HPDE6-E6E7 (cell line): ENCODE results near the gene RNF144B.
"Not testable (repeated sequence)": the region's sequence is repeated elsewhere in the genome, so short reads cannot be mapped to it uniquely, and the experiment has no call there.

Experiments
- DNase-seq: peaks from one replicate; pipeline ENCODE4 v3.0.0; 2011; ENCODE audit warnings: missing footprints; ENCODE audit errors: extremely low spot score

RNF144B gene

DNA sequence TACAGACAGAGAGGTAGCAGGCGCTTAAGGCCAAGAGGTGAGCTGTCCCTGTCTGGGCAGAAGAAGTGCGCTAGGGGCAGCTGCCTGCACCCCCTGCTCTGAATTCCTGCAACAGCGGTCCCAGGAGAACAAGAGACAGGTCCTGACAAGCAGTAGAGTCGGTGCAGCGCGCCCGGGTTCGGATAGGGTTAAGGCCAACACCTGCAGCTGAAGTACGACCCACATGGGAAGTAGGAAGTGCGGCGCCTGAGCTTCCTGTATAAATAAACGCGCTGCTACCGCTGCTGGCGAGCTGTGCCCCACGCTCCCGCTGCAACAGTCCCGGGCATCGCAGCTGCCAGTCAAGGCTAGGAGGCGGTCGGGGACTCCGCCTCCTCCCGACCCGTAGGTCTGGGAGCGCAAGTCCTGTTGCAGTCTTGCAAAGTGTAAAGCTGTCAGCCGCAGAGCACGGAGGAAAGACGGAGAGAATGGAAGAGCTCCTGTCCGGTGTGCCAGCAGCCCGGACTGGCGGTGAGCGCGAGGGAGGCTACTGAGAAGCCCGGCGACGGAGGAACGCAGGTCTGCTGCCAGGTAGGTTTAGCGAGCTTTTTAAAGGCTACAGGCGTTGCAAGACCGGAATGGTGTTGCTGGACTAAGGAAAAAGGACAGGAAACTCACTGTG lies at the start of gene RNF144B:
Gene RNF144B, plus strand, starts transcription at position 290 of the 661 bp plus-strand sequence. CDS start 12,185 bp downstream, outside the sequence.
- peak; percentile 82 for DNase-seq

DNA sequence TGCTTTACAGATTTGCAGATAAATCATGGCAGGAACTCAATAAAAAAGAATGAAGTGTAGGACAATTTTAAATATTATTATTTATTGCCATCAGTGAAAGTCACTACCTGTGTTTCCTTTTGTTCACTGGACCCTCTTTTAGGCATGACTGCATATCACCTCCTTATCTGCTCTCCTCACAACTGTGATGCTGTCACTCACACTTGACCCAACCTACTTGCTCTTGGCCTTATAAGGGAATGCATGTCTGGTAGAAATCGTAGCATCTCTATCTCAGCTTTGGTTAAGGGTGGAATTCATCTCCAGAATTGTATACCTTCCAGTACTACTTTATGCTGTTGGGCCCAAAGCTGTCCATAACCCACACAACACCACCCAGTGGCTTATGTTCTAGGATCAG lies 47.6 kb upstream of the RNF144B start:
- no peak for DNase-seq

DNA sequence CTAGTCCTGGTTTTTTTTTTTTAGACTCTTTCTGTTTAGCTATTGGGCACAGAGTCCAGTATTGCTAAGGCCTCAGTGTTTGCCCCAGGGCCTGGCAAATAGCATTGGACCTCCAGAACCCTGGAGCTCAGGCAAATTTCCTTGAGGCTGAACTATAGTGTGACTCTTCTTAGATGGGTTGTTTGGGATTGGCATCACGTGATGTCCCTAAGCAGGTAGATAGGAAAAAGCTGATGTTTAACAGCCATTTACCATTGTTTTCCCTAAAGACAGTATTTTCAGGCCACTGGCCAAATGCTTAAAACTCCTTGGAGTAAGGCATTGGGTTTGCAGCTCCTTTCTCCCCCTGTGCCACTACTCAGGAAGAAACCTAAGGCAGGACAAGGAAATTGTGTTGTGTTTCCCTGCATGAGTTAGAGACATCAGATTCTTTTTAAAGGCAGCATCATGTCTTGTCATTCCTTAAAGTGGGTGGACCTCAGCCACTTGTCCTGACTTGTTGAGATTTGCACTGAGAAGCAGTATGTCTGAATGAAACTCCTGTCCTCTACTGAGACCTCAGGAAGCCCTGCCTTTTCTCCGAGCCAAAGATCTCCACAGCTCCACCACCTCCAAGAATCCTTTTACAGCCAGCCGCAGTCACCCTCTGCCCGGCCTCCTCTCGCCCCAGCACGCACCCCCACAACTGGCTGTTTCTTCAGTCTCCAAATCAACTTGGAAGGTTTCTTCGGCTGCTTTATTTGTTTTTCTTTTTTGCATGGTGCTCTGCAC lies 46.2 kb upstream of the RNF144B start:
- peak; percentile 75 for DNase-seq

DNA sequence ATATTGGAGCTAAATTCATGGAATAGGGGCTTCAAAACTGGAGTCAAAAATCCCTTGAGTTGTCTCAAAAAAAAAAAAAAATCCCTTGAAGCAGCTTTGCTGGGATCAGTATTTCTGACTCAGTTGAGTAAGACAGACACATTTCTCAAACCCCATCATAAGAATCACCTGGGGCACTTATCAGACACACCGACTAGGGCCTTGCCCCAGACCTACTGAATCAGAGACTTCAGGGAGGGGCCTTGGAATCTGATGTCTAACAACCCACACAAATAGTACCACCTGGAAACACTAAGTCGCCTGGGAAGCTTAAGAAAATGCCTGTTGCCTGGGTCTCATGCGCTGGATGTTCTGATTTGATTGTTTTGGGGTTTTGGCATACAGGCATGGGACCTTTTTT lies 44.9 kb upstream of the RNF144B start:
- peak; percentile 32 for DNase-seq

DNA sequence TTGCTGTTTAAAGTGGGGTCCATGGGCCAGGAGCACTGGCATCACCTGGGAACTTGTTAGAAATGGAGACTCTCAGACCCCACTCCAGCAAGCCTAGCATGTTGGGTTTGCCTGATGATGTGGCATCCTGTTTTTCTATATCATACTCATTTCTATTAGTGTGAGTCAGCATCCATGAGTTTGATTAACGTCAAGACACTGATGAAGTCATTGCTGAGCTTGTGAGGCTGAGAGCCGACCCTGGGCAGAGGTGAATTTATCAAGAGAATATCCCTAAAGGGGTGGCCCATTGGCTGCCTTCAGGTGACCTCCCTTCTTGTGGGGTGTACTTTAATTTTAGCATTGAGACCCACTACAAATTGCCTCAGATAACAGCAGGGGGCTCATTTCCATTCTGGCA lies 43.4 kb upstream of the RNF144B start:
- DNase-seq, result peak; percentile 50

DNA sequence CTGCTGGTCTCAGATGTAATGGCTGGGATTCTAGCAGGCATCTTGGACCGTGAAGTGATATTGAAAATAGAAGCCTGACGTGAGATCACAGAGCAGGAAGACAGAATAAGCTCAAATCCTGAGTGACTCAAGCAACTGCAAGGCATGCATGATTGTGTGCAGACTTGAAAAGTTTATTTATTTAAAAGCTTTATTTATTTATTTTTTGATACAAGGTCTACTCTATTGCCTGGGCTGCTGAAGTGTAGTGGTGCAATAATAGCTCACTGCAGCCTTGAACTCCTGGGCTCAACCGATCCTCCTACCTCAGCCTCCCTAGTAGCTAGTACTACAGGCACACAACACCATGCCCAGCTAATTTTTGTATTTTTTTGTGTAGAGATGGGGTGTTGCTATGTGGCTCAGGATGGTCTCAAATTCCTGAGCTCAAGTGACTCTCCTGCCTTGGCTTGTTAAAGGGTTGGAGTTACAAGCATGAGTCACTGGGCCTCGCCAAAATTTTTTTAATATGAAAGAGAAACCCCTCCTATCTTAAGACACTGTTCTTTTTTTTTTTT lies 40.1 kb upstream of the RNF144B start:
- no peak for DNase-seq

DNA sequence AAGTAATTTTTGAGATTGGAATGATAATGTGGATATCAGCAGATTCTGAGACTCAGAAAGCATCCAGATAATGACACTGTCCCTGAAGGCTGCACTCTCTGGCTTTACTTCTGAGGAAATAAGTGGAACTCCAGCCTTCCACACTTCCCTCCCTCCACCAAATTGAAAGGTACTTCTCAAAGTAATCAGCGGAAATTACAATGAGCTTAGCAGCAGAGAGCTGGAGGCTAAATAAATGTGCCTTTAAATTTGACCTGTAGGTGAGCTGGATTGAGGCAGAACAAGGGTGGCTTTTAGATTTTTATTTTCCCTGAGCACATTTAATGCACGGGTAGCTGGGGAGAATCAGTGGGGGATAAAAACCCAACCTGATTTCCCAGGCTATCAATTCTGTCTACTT lies 39.3 kb upstream of the RNF144B start:
- DNase-seq, result no peak

DNA sequence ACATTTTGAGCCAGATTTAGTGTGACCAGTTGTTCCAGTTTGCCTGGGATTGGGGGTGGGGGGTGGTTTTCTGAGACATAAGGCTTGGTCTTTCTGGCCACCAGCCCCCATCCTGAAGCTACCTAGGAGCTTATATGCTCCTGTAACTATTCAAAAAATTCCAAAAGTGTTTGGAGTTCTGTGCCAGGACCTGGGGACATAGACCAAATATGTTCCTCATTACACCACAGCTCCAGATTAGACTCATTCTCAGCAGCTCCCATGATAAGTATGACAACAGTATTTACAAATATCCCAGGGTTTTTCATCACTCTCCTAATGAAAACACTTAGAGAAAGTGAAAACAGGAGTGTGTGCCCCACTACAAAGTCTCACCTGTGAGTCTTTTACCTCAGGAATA lies 37.8 kb upstream of the RNF144B start:
- no peak for DNase-seq

DNA sequence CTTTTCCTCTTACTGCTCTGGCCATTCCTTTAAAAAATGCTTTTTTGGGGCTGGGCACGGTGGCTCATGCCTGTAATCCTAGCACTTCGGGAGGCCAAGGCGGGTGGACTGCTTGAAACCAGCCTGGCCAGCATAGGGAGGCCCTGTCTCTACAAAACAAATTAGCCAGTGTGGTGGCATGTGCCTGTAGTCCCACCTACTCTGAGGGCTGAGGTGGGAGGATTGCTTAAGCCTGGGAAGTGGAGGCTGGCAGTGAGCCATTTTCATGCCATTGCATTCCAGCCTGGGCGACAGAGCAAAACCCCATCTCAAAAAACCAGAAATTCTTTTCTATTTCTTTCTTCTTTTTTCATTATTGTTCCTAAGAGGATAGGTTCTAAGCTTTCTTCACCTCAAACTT lies 36.9 kb upstream of the RNF144B start:
- DNase-seq, result no peak

DNA sequence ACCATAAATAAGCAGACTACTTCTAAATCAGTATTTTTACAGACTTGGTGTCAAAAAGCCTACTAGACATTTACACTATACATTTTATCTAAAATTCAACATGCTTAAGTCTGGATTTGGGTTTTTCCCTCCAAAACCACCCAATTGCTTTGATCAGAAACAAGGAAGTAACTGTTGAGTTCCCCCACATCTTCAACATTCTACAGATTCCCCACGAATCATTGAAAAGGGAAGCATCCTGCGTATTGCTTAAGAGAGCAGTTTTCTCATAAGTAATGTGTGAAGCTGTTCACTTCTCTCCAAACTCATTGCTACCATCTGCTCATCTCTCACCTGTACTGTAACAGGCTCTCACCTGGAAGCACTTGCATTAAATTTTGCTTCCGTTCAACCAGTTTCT lies 36.4 kb upstream of the RNF144B start:
- no peak for DNase-seq

DNA sequence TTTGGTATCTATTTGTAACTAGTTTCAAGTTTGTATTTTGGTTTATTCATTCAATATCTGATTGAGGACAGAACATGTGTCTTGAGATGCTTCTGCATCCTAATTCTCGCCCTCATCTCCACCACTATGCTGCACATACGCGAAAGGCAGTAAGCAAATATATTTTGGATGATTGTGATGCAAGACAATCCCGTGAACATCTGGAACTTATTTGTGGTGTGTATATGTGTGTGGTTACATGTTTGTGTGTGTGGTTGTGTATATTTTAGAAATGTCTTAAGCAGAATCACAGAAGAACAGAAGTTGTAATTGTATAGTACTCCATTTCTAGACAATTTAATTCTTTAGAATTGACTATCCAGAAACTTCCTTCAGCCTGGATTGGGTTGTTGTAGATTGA lies 35.1 kb upstream of the RNF144B start:
- DNase-seq, result no peak

DNA sequence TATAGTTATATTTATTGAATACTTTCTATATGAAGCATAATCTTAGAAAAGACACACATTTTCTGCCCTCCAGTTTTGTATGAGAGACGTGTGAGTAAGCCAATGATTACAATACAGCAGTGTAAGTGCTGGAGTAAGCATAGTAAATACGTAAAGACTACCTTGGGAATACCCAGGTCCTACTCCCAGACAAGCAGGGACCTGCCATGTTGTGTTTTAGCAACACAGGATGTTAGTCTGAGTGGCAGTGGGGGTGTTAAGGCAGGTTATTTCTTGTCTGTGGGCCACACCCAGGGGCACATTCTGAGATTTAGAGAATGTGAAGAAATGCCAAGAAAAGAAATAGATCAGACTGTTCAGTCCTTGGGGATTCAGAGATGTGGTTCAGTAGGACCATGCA lies 34.3 kb upstream of the RNF144B start:
- DNase-seq, result peak; percentile 93

DNA sequence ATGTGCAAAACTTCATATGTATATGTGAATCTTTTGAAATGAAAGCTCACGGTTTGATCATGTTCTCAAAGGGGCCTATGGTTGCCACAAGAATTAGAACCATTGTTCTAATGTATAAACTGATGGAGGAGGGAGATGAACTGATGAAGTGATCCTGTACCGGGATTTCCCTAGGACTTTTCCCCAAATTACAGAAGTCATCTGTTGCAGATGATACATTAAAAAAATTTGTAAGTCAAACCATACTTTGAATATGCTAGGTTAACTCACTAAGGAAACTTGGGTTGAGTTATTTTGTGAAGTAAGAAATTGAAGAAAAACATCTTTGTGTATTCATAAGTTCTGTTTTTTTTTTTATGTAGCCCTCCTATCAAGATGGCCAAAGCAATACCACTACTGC lies 33.9 kb upstream of the RNF144B start:
- no peak for DNase-seq

DNA sequence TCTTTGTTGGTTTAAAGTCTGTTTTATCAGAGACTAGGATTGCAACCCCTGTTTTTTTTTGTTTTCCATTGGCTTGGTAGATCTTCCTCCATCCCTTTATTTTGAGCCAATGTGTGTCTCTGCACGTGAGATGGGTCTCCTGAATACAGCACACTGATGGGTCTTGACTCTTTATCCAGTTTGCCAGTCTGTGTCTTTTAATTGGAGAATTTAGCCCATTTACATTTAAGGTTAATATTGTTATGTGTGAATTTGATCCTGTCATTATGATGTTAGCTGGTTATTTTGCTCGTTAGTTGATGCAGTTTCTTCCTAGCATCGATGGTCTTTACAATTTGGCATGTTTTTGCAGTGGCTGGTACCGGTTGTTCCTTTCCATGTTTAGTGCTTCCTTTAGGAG lies 29.6 kb upstream of the RNF144B start:
- DNase-seq, result not testable (repeated sequence)

DNA sequence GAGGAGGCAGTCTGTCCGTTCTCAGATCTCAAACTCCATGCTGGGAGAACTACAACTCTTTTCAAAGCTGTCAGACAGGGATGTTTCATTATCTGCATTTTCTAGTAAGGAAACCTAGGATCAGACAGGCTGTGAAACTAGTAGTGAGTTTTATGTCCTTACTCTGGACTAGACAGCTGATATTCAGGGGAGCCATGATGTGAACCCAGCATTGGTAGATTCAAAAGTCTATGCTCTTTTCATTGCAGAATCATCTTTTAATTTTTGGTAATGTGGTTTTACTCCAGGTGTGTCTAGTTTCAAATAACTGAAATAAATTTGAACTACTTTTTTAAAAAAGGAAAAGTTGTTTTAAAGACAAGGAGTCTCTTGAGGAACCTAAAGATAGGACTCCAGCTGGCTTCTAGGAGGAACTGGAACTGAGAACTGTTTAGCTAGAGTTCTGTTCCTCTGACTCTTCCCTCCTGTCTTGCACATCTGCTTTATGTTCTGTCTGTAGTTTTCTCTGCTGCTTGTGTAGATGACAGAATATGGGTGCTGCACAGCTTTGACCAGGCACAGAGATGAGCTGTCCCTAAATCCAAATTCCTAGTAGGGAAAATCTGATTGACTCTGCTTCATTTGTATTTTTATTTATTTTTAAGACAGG lies 27.8 kb upstream of the RNF144B start:
- DNase-seq, result no peak

DNA sequence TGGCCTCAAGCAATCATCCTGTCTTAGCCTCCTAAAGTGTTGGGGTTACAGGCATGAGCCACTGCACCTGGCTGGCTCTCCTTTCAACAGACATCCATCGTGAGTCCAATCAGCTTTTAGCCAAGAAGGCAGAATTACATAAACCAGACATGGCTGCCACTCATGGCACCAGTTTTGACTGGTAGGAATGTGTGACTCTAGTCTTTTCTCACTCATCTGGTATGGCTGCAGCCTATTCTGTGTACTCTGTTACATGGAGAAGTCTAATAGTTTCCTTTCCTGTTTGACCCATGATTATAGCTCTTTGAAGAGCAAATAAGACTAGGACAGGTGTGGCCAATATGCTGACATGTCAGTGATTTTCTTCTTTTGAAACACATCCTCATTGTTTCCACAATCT lies 27.0 kb upstream of the RNF144B start:
- DNase-seq, result no peak

DNA sequence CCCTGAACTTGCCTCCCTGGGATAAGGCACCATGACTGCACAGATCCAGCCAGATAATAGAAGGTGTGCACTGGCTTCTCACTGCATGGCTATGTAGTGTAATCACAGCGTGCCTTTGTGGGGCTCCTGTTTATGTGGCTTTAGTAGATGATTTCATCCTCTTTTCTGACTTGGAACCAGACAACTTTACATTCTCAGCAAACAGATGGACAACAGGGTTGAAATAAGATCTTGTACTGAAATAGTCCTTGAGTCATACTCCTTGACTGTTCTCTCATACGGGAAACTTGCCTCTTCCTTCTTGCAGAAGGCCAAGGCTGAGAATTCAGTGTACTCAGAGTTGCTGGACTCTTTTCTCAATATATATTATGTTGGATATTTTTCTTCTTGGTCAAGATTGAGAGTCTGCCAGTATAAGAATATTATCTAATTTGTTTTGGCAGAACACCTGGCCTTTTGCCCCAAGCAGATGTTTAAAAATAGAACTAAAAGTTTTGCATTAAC lies 25.0 kb upstream of the RNF144B start:
- DNase-seq, result peak; percentile 42

DNA sequence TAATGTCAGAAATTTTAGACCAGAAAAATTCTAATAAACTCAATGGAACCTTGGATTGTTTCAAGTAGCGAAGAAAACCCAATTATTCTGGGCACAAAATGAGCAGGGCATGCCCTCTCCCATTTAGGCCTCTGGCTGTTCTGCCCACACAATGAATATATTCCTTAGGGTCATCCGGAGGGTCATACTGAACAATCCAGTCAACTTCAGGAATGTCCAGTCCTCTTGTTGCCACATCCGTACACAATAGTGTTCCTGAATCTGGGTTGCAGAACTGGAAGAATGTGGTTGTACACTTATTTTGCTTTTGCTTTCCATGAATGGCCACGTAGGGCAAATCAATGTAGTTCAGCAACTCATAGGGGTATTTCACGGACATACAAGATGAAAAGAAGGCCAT lies 23.4 kb upstream of the RNF144B start:
- DNase-seq, result no peak

DNA sequence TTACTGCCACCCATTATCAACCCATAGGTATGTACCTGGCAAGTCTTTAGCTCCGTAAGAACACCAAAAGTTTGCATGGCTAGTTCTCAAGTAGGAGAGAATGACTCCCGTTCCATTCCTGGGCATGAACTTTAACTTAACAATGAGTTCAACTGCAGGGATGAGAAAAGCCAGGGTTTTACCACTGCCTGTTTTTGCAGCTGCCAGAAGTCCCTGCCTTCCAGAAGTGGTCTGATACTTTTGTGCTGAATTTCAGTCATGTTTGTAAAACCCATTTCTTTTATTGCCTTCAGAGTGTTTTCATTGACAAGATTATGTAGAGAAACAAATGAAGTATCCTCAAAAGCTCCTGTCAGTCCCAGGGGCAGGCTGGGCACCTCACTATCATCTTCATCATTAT lies 22.6 kb upstream of the RNF144B start:
- not testable (repeated sequence) for DNase-seq

DNA sequence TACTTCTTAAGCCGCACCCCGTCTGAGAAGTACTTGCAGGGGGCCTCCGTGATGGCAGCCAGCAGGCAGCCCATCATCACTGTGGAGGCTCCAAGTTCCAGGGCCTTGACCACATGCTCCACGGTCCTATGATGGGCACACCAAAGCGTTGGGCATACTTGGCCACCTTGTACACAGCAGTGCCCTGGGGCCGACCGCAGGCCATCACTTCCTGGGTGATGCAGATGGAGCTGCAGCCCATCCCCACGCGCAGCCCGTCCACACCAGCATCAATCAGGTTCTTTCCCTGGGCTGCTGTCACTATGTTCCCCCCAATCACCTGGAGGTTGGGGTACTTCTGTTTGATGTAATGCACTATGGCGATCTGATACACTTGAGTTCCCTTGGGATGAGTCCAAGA lies 19.8 kb upstream of the RNF144B start:
- DNase-seq, result no peak

DNA sequence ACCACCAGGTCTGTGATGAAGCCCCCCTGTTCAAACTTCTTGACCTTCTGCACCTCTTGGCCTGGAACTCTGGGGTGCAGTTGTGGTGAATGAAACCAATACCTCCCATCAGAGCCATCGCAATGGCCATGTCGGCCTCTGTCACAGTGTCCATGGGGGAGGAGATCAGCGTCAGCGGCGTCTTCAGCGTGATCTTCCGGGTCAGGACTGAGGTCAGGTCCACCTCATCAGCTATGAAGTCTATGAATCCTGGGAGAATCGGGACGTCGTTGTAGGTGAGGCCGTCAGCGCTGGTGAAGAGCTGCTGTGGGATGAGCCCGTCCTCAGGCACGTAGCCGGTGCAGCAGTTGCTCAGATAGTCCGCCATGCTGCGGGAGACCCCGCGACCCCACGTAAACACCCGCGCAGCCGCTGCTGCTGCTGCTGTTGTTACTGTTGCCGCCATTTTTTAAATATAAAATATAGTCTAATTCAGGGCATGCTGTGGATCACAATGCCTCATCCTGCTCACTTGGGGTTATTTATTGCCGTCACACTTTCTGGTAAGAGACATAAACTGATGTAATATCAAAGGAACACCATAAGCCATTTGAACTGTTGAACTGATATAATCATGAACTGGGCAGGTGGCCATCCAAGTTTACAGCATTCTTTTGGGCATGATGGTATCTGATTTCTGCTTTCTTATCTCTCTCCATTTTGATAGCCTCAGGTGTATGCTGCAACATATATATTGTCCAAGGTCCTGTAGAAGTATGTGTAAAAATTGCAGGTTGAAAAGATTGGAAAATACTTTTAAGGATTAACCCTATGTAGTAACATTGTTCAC lies 18.7 kb upstream of the RNF144B start:
- DNase-seq, result no peak

DNA sequence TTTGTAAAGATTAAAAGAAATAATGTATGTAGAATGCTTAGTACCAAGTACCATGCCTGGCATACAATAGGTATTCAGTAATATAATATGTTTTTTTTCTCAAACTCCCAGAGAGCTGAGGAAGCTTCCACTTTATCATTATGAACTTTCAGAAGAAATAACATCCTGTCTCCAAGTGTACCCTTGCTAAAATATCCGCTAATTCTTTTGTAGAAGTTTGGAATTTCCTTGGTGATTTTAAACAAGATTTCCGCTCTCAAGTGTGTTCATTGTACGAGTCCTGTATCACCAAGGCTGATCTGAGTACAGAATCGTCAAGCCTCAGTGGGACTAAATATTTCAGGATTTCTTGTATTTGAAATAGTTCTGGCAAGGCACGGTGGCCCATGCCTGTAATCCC lies 16.1 kb upstream of the RNF144B start:
- DNase-seq, result no peak
